Posterior cingulate gyrus (tissue), 11 donors: Measurements from ENCODE around the gene REPIN1.

Experiments used
- DNase-seq, 10 donors: peaks; one replicate each; pipeline versions ENCODE4 v3.0.0 to v3.0.0-alpha.2; 2020 to 2021; ENCODE audit warnings: mixed read lengths in 3 of 10
- intact Hi-C: fragments of 100-400 bp; cut with DNase I; formaldehyde crosslinking; loops from one replicate; pipeline ENCODE4 v1.15.1; 2023

The REPIN1 gene

GRCh38 chr7:150401861-150402631 lies 33.4 kb downstream of the REPIN1 start:
- DNase-seq = peak in 1 of 10 donors; percentile 28
- intact Hi-C loops = no loop called here

GRCh38 chr7:150402671-150403321 lies 34.2 kb downstream of the REPIN1 start:
- intact Hi-C loops = no loop called here

DNA sequence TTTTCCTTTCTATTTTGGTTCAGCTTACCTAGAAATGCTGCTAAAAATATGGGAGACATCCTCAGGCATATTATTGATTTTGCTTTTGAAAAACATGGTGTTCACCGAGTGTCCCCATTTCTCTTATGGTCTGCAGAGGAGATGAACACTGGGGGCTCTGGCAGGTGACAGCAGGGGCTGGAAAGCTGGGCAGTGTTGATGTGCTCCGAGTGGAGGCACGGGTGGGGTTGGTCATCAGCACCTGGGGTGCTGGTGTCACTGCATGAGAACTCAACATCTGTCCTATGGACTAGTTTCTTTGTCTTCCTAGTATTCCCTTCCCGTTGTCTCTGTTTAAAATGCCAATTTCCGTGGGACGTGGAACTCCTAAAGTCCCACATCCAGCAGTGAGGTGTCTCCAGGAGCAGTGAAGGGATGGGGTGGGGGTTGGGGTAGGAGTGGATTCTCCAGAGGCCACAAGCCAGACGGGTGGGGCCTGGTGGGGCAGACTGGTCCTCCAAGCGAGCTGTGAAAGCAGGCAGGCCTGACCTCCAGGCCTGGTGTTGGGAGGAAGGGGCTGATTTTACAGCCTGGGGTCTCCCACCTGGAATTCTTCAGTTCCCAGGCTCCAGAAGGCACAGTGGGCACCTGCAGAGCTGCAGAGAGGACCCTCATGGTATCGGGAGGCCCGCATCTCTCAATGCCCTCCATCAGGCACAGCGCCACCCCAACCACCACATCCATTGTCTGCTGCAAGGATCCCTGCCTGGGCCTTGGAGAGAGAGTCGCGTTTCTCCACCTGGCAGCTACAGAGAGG lies 35.0 kb downstream of the REPIN1 start:
- intact Hi-C loops = no loop called here
- DNase-seq = peak in 1 of 10 donors; percentile 61

More at GRCh38 chr7:150402671-150403321, 34.2 kb downstream of the REPIN1 start:
- DNase-seq = peak in 2 of 10 donors; percentile 44 to 70

DNA sequence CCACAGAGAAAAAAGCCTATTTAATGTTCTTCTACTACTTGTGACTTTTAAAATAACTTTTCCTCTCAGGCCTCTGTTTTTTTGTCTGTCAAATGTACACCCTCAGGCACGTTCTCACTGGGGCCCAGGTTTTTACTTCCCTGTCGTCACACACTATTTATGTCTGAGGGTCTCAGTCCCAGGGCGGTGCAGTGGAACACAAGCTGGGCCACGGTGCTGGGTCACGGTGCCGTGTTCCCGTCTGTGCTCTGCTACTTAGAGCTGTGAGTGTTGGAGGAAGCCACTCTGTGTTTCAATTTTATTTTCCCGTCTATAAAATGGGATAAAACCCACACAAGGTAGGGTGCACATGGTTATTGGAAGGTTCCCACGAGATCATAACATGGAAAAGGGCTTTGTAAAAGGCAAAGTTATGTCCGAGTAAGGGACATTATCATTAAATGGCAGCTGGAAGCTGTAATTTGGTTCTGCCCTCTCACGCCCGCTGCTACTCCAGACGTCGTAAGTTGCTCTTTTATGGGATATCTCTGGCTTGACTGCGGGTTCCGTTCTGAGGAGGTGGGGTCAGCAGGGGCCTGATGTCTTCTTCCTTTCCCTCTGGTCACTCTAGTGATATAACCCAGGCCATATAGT lies 35.7 kb downstream of the REPIN1 start:
- DNase-seq = peak in 1 of 10 donors; percentile 67
- intact Hi-C loops = no loop called here

GRCh38 chr7:150404805-150405583 lies 36.4 kb downstream of the REPIN1 start:
- peak; percentile 77 to 98 (median 90) for DNase-seq
- intact Hi-C loops = no loop called here

DNA sequence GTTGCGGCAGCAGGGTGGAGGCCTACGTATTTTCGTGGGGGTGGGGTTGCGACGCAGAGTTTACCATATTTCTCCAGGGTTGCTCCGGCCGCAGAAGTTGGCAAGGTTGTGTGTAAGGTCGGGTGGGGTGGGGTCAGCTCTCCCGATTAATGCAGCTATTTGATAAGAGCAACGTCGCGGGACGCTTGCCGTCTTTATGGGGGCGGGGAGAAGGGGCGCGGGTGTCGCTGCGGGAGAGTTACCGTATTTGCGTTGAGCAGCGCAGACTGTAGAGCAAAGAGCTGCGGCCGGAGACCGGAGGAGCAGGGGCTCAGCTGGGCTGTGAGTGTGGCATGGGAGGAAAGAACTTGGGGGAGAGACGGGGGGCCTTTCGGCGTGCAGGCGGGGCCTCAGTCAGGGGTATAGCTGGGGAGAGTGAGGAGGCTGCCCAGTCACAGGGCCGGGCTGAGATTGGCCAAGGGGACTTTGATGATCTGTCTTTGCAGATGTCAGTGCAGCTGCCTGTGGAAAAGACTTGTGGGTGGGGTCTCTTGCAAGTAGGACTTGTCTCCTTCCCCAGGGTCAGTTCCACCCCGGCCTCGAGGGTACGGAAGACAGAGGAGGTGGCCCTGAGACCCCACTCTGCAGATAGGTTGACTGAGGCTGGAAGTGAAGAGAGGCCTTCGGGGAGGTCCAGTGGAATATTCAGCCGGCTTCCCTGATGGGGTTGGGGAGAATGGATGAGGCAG lies 37.1 kb downstream of the REPIN1 start:
- peak in 7 of 10 donors; percentile 38 to 86 (median 46) for DNase-seq
- intact Hi-C loops = no loop called here

- intact Hi-C loops = no loop called here
- peak in 1 of 10 donors; percentile 80 for DNase-seq
These were observed 37.6 kb downstream of the REPIN1 start for GRCh38 chr7:150406312-150406566.

- intact Hi-C loops = no loop called here
- DNase-seq = peak in 1 of 10 donors; percentile 47
These were observed 38.2 kb downstream of the REPIN1 start for GRCh38 chr7:150406567-150407421.

GRCh38 chr7:150407588-150408392 lies 39.2 kb downstream of the REPIN1 start:
- intact Hi-C loops = no loop called here
- peak in 2 of 10 donors; percentile 64 to 82 for DNase-seq

- DNase-seq = peak in 1 of 10 donors; percentile 26
- intact Hi-C loops = no loop called here
These were observed 40.0 kb downstream of the REPIN1 start for GRCh38 chr7:150408393-150409299.

DNA sequence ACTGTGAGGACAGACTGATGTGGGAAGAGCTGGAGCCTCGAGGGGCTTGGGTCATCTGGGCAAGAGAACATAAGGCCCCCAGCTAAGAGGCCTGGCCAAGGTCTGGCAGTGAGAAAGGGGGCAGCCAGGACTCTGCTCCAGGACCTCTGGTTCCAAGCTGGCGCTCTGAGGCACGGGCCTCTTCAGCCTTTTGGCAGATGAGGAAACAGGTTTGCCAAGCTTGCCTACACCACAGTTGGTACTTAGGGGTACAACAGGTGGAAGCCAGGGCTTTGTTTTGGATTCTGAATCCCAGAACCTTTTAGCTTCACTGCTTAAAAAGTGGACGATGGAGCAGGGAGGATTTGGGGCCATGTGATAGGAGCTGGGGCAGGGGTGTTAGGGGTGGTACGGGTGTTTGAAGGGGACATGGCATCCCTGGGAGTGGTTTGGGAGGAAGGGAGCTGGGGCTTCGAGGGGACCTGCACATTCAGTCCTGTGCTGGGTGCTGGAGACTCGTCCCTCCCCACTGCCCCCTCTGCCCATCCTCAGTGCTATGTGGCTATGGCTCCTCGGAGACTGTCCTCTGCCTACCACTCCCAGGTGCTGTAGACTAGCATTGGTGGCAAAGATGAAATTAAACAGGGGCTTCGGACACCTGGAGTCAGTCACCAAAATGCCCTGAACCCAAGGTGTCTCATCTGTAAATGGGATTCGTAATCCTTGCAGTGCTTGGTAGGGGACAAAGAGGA lies 40.8 kb downstream of the REPIN1 start:
- DNase-seq = peak in 1 of 10 donors; percentile 66
- intact Hi-C loops = no loop called here

DNA sequence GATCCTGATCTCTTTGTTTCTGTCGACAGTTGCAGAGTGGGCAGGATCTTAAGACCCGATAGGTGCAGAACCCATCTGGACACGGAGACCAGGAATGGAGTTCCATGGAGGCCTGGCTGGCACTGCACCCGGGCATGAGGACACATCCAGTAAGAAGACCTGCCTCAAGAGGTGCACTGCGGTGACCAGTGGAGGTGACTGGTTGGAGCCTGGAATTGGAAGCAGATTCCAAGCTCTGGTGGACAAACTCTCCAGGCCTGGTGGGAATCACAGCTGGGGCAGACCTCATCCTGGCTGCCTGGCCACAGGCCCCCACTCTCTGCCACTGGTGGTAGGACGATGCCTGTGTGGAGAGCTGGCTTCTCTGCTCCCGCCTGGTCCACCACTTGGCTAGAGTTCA lies 41.5 kb downstream of the REPIN1 start:
- peak in 1 of 10 donors; percentile 81 for DNase-seq
- intact Hi-C loops = no loop called here

DNA sequence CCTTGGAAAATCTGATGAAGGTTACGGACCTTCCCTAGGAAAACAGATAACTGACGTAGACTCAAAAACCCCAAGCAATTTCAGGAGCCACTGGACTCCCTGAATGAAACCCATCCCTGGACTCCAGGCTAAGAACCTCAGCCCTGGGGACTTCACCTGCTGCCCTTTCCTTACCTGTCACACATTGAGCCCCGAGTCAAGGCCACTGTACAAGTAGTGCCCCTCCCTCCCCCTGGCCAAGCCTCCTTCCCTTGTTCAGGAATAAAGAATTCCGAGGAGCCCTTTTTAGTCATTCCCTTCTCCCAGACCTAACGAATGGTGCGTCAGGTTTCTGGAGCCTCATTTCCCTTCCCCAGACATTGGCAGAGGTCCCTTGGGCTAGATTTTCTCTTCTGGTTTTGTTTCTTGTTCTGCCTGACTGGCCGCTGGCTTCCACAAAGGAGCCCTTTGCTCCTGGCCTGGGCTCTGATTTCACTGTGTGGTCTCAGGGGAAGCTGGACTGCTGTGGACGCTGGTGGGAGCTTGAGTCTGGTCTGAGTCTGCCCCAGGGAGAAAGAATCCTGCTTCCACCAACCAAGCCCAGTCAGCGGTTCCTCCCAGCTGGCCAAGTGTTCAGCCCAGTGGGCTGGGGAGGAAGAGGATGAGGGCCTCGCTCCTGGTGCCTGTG lies 42.2 kb downstream of the REPIN1 start:
- intact Hi-C loops = no loop called here
- peak in 1 of 10 donors; percentile 74 for DNase-seq

DNA sequence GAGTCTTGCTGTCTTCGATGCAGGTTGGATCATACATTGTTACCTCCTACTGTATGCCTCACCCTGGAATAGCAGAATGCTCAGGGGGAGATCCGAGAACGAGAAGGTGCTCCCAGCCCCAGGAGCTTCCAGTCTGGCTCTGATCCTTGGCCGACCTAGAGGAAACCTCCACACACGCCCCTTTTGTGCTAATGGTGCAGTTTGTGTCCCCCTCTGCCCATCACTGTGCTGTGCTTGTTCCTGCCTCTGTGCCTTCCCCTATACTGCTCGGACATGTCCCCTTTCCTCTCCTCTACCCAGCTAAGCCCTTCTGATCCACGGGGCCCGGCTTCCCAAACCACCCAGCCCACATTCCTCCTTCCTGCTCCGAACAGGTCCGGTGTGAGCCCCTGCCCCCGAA lies 43.0 kb downstream of the REPIN1 start:
- DNase-seq = peak in 1 of 10 donors; percentile 39

GRCh38 chr7:150412016-150412415 lies 43.4 kb downstream of the REPIN1 start:
- intact Hi-C loops = no loop called here
- peak in 1 of 10 donors; percentile 73 for DNase-seq

More for the DNA sequence above, 43.0 kb downstream of the REPIN1 start:
- intact Hi-C loops = no loop called here
